Endothelial cell of hepatic sinusoid (primary cell): ENCODE data around the gene MOK.
"Not testable (repeated sequence)": the region's sequence is repeated elsewhere in the genome, so short reads cannot be mapped to it uniquely, and the experiment has no call there.

ENCODE experiments used
- in situ Hi-C: cut with HindIII; loops from 2 replicates; pipeline ENCODE4 v1.10.0; 2017; ENCODE audit warnings: low sequenced_read_pairs

The MOK gene

GRCh38 chr14:102321456-102322422 lies 16.8 kb upstream of the MOK start:
- in situ Hi-C loops = loop anchor here (5.0 kb wide), 1 partner anchor 36 kb away; no protein-coding TSS in a partner anchor

DNA sequence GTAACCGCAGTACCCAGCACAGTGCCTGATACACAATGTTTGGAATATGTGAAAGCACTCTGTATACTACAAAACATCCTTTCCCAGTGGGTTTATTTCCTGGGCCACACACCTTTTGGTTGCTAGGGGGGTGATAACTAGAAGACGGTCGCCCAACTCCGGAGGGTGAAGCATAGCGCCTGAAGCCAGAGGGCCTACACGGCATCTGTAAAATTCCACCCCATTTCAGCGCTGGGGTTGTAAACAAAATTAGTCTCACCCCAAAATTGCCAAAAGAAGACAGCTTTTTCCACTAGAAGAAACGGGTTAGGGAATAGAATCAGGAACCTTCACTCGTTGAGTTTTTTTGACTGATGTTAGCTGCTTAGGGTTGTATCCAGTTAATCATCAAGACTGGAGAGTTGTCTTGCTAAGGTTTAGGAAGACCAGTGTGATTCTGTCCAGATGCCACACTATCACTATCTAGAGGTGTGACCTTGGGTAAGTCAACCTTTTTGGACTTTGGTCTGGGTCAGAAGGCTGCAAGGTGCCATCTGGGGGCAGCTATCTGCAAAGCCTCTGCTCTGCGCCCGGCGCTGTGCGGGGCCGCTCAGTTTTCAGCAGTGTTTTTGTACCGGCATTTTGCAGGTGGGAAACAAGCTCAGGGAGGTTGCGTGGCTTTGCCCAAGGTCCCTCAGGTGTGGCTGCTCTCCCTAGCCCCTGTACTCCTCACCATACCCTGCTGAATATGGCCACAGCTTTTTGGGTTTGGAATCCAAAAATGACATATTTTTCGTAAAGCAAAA lies 15.9 kb upstream of the MOK start:
- in situ Hi-C loops = loop anchor here (5.0 kb wide), 1 partner anchor 36 kb away; no protein-coding TSS in a partner anchor

DNA sequence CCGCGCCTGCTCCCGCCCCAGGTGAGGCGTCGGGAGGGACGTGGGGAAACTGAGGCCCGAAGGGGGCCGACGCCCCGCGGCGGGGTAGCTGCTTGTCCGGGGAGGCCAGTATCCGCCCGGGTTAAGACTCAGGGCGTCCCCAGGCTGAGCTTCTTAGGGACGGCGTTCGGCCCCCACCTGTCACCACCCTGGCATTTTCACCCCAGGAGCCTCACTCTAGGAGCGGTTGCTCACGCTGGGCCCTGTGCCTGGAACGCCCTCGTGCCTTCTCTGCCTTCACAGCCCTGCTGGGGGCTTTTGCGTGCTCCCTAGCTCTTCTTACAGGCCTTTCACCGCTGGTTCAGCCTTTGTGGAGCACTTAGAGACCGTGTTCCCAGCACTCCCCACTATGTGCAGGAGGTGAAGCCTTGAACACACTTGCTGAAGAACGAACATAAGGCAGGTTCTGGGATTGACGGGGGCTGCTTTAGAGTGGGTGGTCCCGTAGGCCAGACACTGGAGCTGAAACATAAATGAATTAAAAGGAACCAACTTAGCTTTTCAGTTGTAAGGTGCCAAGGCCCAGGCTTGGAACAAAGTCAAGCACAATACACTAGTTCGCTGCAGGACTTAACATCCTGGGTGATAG lies 15.2 kb upstream of the MOK start:
- in situ Hi-C loops = loop anchor here (5.0 kb wide), 1 partner anchor 37 kb away; no protein-coding TSS in a partner anchor

GRCh38 chr14:102319351-102320032 lies 14.5 kb upstream of the MOK start, which contains the start of gene ZNF839:
Gene ZNF839, plus strand, starts transcription at chr14:102319746. Its CDS starts 20 bp downstream, at chr14:102319766.
- in situ Hi-C loops = loop anchor here (5.0 kb wide), 1 partner anchor 38 kb away; no protein-coding TSS in a partner anchor

DNA sequence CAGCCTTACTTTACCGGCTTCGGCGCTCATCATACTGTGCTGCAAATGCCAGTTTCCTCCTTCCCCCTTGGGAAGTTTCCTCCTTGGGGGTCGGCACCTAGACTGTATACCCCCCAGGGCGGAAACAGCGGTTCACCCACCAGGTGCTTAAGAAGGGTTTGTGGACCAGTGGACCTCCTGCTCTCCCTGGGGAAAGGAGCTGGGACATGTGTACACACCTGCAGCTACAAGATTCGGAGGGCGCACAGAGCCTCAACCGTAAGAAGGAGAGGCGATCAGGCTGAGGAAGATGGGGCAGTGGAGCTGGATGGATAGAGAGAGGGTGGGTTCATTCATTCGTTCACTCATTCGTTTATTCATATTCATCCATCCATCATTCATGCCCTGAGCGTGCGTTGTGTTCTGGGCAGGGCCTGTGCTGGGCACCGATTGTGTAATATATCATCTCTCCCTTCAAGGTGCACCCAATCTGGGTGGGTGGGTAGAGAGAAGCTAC lies 13.9 kb upstream of the MOK start:
- in situ Hi-C loops = no loop called here

- in situ Hi-C loops = no loop called here
Observed at GRCh38 chr14:102317564-102318248, 12.7 kb upstream of the MOK start.

- in situ Hi-C loops = no loop called here
Observed at GRCh38 chr14:102316743-102317563, 12.0 kb upstream of the MOK start.

GRCh38 chr14:102316338-102316742 lies 11.4 kb upstream of the MOK start:
- in situ Hi-C loops = no loop called here

DNA sequence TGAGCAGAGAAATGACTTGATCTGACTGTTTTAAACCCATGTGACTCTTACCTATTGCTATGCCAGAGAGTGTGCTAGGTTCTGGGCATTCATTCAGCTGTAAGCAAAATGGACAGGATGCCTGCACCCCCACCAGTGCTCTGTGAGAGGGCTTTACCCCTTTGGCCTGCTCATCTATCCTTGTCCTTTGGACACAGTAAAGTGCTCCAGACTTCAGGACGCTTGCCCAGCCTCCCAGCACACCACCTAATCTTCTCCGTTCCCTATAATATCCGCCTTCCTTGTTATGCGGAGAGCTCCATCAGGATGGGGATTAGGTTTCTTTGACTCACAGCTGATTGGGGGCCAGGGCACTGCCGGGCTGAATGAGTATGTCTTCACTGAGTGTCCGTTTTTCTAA lies 10.2 kb upstream of the MOK start:
- in situ Hi-C loops = no loop called here

GRCh38 chr14:102314242-102315011 lies 9.5 kb upstream of the MOK start:
- in situ Hi-C loops = no loop called here

DNA sequence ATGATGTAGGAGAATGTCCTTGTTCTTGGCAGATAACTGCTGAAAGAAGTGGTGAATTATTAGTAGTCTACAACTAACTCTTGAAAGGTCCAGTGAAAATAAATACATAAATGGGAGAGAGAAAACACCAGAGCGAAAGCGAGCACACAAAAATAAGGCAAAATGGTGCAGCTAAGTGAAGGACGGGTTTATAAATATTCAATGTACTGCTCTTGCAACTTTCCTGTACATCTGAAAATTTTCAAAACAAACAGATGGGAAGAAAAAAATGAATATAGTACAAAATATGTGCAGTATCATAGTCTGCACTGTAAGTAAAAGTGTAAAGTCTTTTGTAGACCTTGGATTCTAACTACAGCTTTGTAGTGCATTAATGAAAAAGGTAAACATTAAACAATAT lies 1.3 kb downstream of the MOK start:
- in situ Hi-C loops = loop anchor here (5.0 kb wide), 1 partner anchor 206 kb away; no protein-coding TSS in a partner anchor

- in situ Hi-C loops = not testable (repeated sequence)
Observed at GRCh38 chr14:102298303-102299070, 6.5 kb downstream of the MOK start.

DNA sequence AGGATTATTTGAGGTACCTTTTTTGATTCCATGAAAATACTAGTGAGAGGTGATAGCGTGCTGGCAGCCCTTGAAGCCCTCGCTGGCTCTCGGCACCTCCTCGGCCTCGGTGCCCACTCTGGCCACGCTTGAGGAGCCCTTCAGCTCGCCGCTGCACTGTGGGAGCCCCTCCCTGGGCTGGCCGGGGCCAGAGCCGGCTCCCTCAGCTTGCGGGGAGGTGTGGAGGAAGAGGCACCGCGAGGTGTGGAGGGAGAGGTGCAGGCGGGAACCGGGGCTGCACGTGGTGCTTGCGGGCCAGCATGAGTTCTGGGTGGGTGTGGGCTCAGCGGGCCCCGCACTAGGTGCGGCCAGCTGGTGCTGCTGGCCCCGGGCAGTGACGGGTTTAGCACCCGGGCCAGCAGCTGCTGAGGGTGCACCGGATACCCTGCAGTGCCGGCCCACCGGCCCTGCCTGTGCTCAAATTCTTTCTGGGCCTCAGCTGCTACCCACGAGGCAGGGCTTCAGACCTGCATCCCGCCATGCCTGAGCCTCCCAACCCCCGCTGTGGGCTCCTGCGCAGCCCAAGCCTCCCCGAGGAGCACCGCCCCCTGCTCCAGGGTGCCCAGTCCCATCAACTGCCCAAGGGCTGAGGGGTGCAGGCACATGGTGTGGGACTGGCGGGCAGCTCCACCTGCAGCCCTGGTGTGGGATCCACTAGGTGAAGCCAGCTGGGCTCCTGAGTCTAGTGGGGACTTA lies 7.4 kb downstream of the MOK start:
- in situ Hi-C loops = no loop called here

GRCh38 chr14:102295270-102295669 lies 9.7 kb downstream of the MOK start:
- in situ Hi-C loops = no loop called here

- in situ Hi-C loops = loop anchor here (5.0 kb wide), 1 partner anchor 56 kb away; no protein-coding TSS in a partner anchor
Observed at GRCh38 chr14:102293781-102294180, 11.2 kb downstream of the MOK start.

- in situ Hi-C loops = loop anchor here (5.0 kb wide), 1 partner anchor 55 kb away; no protein-coding TSS in a partner anchor
Observed at GRCh38 chr14:102292441-102292840, 12.5 kb downstream of the MOK start.
